ENCODE measurements around the gene FCHSD2.
"Not testable (repeated sequence)": the region's sequence is repeated elsewhere in the genome, so short reads cannot be mapped to it uniquely, and the experiment has no call there.

The FCHSD2 gene

GRCh38 chr11:72812967-72813739 is 329.0 kb downstream of the FCHSD2 start:
- DNase-seq, result peak; percentile 69

DNA sequence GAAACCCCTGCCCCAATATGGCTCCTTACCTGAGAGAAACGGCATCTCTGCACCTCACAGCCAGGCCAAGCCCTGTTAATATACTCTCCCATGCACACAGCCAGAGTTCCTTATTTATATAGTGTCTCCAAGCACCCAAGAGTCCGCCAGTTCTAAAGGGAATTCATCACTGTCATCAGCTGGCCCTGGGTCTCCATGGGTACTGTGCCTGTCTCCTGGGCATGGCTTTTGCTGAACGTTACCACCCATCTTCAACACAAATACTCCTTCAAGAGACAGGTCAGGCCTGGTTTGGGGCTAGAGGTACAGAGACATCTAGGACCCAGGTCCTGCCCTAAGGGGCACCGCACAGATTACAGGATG is 329.5 kb downstream of the FCHSD2 start:
- DNase-seq, result no peak

DNA sequence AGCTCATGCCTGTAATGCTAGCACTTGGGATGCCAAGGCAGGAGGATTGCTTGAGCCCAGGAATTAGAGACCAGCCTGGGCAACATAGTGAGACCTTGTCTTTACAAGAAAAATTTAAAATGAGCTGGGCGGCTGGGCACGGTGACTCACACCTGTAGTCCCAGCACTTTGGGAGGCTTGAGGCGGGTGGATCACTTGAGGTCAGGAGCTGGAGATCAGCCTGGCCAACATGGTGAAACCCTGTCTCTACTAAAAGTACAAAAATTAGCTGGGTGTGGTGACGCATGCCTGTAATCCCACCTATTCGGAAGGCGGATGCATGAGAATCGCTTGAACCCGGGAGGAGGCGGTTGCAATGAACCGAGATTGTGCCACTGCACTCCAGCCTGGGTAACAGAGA is 330.4 kb downstream of the FCHSD2 start:
- DNase-seq, result not testable (repeated sequence)

DNA sequence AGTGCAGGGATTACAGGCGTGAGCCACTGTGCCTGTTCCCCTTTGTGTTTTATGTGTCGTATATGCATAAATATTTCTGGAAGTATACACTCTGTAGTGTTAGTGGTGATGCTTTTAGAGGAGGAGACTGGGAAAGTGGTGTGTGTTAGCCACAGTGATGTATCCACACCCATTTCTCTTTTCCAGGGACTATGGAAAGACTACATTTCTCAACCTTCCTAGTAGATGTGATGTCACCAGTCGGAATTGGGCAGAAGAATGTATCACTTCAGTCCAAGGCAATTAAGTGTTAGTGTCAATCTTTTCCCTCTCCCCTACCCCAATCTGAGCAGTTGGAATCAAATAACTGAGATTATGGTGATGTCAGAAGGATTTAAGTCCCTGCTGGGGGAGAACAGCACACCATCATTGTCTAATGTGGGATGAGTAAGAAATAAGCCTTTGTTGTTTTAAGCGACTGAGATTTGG is 333.8 kb downstream of the FCHSD2 start:
- DNase-seq, result no peak

- DNase-seq, result no peak
These were observed 334.3 kb downstream of the FCHSD2 start for GRCh38 chr11:72807792-72808191.

DNA sequence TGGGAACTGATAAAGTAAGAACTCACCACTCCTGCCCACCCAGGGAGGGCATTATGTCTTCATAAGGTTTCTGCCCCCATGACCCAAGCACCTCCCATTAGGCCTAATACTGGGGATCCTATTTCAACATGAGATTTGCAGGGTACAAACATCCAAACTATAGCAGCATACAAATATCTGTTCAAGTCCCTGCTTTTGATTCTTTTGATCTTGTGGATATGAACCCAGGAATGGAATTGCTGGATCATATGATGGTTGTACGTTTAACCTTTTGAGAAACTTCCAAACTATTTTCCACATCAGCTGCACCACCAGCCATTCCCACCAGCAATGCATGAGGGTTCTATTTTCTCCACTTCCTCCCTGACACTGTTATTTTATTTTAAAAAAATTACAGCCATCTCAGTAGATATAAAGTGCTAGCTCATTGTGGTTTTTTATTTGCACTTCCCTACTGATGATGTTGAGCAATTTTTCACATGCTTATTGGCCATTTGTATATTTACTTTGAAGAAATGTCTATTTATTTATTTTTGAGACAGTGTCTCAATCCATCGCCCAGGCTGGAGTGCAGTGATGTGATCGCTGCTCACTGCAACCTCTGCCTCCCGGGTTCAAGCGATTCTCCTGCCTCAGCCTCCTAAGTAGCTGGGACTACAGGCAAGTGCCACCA is 335.0 kb downstream of the FCHSD2 start:
- no peak for DNase-seq

GRCh38 chr11:72806378-72806777 is 335.7 kb downstream of the FCHSD2 start:
- DNase-seq, result not testable (repeated sequence)

DNA sequence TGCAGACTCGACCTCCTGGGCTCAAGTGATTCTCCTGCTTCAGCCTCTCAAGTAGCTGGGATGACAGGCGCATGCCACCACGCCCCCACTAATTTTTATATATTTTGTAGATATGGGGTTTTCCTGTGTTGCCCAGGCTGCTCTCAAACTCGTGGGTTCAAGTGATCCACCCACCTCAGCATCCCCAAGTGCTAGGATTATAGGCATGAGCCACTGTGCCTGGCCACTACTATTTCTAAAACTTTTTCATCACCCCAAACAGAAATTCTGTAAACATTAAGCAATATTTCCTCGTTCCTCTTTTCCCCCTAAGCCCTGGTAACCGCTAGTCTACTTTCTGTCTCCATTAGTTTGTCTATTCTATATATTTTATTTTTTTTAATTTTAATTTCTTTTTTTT is 336.9 kb downstream of the FCHSD2 start:
- no peak for DNase-seq

DNA sequence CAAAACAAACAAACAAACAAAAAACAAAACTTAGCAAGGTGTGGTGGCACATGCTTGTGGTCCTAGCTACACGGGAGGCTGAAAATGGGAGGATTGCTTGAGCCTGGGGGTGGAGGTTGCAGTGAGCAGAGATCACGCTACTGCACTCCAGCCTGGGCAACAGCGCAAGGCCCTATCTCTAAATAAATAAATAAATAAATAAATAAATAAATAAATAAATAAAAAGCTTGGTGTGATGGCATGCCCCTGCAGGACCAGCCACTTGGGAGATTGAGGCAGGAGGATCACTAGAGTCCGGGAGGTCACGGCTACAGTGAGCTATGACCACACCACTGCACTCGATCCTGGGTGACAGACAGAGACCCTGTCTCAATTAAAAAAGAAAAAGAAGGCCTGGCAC is 339.3 kb downstream of the FCHSD2 start:
- DNase-seq, result no peak

DNA sequence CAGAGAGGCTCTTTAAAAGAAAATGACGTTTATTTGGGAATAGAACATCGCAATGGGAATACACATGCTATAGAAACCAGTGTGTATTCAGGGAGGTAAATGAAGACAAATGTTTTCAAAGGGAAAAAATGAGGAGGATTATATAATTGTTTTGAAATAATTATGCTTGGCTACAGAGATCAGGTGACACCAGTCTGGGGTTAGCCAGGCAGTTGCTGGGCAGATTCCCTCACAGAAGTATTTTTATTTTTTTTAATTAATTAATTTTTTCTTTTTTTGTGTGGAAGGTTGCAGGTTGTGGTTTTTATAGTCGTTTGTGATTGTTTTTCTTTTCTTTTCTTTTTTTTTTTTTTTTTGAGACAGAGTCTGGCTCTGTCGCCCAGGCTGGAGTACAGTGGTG is 342.7 kb downstream of the FCHSD2 start:
- no peak for DNase-seq

- DNase-seq, result no peak
These were observed 343.8 kb downstream of the FCHSD2 start for GRCh38 chr11:72798361-72798760.

DNA sequence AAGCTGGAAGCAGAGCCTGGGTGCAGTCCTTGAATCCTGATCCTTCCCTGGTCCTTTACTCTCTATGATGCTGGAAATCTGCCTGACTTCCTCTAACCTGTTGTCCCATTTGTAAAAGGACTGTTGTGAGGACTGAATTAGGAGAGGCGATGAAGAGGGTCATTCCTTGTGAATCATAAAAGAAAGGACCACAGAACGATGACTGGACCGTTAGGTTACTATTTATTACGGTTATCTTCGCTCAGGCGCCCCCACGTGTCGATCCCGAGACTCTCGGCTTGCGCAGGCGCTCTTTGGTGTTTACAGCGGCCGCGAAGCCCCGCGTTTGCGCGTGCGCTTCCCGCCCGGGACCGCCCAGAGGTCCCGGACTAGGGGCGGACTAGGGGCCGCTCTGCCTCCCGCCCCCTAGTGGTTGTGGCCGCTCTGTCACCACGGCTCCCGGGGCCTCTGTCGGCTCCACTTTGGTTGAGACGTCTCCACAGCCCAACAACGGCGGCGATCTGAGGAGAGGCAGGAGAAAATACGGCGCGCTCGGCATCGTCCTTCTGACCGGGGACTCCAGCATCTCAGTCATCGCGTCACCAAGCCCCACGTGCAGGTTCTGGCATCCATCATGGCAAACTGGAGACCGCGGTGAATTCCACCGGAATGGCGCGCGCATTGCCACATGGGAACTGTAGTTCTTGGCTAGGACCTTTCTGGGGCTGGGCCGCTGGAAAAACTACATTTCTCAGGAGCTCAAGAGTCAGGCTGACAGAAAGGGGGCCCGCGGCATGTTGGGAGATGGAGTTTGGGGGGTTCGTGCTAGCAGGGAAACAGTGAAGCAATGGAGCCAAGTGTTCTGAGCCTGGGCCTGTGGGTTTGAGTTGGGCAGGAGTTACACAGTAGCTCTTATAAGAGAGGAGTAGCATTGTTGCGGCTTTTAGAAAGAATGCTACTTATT is 348.4 kb downstream of the FCHSD2 start, which contains the start of gene STARD10:
Gene STARD10 (minus strand): TSS at position 623 of the 943 bp plus-strand sequence. CDS start 12,866 bp downstream, outside the sequence.
- peak; percentile 94 for DNase-seq

- no peak for DNase-seq
These were observed 349.1 kb downstream of the FCHSD2 start for GRCh38 chr11:72793076-72793424.

DNA sequence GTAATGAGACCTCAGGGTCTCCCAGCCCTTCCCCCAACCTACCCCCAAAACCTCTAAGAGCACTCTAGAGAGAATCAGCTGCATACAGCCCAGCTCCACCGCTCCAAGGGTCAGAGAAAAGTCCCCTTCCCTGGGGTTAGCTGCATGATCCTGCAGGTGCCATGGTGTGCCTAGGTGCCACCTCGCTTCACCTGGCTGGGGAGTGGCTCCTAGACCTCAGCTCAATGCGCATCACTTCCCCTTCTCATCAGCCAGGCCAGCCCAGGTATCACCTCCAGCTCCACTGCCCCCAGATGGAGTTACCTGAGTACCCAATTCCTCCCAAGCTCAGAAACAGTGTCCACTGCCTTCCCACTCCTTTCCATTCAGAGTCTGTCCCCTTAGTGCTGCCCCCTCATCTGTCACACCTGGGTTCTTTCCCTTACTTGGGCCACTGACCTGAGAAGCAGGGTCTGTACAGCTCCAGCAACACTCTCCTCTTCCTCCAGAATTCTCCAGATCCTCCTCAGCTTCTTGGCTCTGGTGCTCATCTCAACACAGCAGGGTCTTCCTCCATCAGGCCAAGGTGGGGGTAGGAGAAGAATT is 349.6 kb downstream of the FCHSD2 start:
- DNase-seq, result no peak

- DNase-seq, result not testable (repeated sequence)
These were observed 350.9 kb downstream of the FCHSD2 start for GRCh38 chr11:72791228-72791627.

- DNase-seq, result no peak
These were observed 352.5 kb downstream of the FCHSD2 start for GRCh38 chr11:72789493-72790131.

DNA sequence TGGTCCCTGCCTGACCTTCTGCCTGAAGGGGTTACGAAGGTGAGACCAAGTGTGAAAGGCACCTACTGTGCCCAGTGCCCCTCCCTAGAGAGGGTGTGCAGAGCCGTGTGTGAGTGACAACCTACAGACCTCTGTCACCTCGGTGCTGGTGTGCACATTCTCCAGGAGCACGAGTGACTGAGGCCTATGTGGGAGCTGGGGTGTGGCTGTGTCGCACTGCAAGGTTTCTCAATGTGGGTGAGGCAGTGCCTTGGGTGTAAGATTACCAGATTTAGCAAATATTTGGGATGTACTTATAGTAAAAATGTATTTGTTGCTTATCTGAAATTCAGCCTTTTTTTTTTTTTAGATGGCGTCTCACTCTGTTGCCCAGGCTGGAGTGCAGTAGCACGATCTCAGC is 353.9 kb downstream of the FCHSD2 start:
- no peak for DNase-seq

DNA sequence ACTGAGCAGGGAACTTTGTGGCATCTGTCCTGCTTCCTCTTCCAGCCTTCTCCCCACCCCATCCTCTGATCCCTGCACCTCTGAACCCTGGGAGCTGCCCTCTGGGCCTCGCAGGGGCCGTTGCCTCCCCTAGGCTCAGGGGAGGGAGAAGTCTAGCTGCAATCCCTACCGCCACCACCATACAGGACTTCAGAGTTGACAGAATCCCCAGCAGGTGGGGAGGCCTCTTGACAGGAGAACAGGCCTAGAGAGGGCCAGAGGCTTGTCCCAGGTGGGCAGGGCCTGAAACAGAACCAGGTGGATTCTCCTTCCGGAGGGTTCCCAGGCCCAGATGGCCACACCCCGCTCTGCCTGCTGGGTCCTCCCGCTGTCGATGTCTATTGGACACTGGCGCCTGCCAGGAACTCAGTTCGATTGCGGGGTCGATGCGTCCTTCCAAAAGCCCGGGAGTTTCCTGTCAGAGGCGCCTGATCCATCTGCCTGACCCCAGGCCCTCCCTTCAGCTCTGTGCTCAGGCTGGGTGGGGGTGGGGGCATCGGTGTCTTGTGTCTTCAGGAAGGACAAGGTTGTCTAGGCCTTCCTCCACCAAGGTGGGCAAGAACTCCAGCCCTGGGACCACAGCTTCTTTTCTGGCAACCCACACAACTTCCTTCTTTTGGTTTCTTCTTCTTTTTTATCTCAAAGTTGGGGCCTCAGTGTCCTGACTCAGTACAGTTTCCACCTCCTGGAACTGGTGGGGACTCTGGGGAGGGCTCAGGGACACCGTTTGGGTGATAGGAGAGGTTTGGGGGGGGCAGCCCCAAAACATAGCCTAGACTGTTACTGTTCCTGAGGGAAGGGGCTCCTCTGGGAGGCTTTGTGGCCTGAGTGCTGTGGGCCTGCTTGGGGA is 354.7 kb downstream of the FCHSD2 start:
- DNase-seq, result no peak

All from stimulated activated CD4-positive, alpha-beta T cell treated with anti-CD3 and anti-CD28 coated beads, Interleukin-4, amount 100 ng/mL, for 1 hour (primary cell).